Liver (tissue), 9 donors: Measurements from ENCODE around the gene DUSP1. TPM values are rescaled to one million over a fixed set of nuclear protein-coding genes. Genes with fewer than 3 reads are reported as not detected.

Experiments used
- DNase-seq: peaks from one replicate; pipeline ENCODE4 v3.0.0-alpha.2; 2017; ENCODE audit warnings: low spot score
- H3K27ac ChIP-seq, 2 donors: one replicate each; pipeline ENCODE4 v1.7.0; 2013; ENCODE audit warnings: inconsistent platforms in 2 of 2, low read length in 2 of 2, control low read depth in 1 of 2, low read depth in 1 of 2, mild to moderate bottlenecking in 1 of 2
- H3K27me3 ChIP-seq, 4 donors: one replicate each; pipeline versions ENCODE4 v1.6.1 to v1.7.0; 2013; ENCODE audit warnings: low read length in 3 of 4, inconsistent platforms in 1 of 4, mild to moderate bottlenecking in 1 of 4, moderate library complexity in 1 of 4; ENCODE audit not compliant: control insufficient read depth in 4 of 4, insufficient read depth in 4 of 4
- H3K36me3 ChIP-seq, 4 donors: one replicate each; pipeline versions ENCODE4 v1.6.1 to v1.7.0; 2013; ENCODE audit warnings: low read length in 3 of 4, mild to moderate bottlenecking in 3 of 4, low read depth in 1 of 4, moderate library complexity in 1 of 4; ENCODE audit not compliant: control insufficient read depth in 4 of 4, insufficient read depth in 3 of 4
- H3K4me1 ChIP-seq, 4 donors: one replicate each; pipeline versions ENCODE4 v1.6.1 to v1.7.0; 2013; ENCODE audit warnings: low read length in 3 of 4, mild to moderate bottlenecking in 3 of 4, moderate library complexity in 1 of 4; ENCODE audit not compliant: control insufficient read depth in 4 of 4, insufficient read depth in 4 of 4
- H3K4me3 ChIP-seq, 3 donors: one replicate each; pipeline versions ENCODE4 v1.6.1 to v1.7.0; 2013; ENCODE audit warnings: low read length in 3 of 3, control low read depth in 1 of 3, low read depth in 1 of 3, mild to moderate bottlenecking in 1 of 3
- H3K9ac ChIP-seq, 2 donors: one replicate each; pipeline ENCODE4 v1.7.0; 2013; ENCODE audit warnings: low read length in 2 of 2, mild to moderate bottlenecking in 2 of 2, moderate library complexity in 2 of 2, control low read depth in 1 of 2, low read depth in 1 of 2
- H3K9me3 ChIP-seq, 4 donors: one replicate each; pipeline versions ENCODE4 v1.6.1 to v1.7.0; 2013; ENCODE audit warnings: low read length in 3 of 4; ENCODE audit not compliant: control insufficient read depth in 4 of 4
- ATF3 ChIP-seq: IDR thresholded peaks from 2 replicates; pipeline ENCODE4 v1.6.1; 2016; ENCODE audit warnings: antibody characterized with exemption
- CTCF ChIP-seq: fragments of 150-350 bp; IDR thresholded peaks from 2 replicates; pipeline ENCODE4 v1.5.1; 2017; ENCODE audit warnings: improper control_type of control experiment, low read depth, low read length; ENCODE audit not compliant: missing input control
- EGR1 ChIP-seq, 2 donors: IDR thresholded peaks; 2 replicates each; pipeline ENCODE4 v1.6.1; 2016 to 2018; ENCODE audit warnings: antibody characterized with exemption in 2 of 2, low read depth in 2 of 2
- FOXA1 ChIP-seq: IDR thresholded peaks from 2 replicates; pipeline ENCODE4 v1.6.1; 2016; ENCODE audit warnings: antibody characterized with exemption
- FOXA2 ChIP-seq: IDR thresholded peaks from 2 replicates; pipeline ENCODE4 v1.6.1; 2016; ENCODE audit warnings: antibody characterized with exemption
- GABPA ChIP-seq, 2 donors: IDR thresholded peaks in 1 of 2; conservative IDR thresholded peaks in 1 of 2; 2 replicates each; pipeline ENCODE4 v1.6.1; 2016; ENCODE audit warnings: antibody characterized with exemption in 2 of 2, mild to moderate bottlenecking in 1 of 2, moderate library complexity in 1 of 2
- HNF4A ChIP-seq, 2 donors: conservative IDR thresholded peaks; 2 replicates each; pipeline ENCODE4 v1.6.1; 2016; ENCODE audit warnings: antibody characterized with exemption in 2 of 2, mild to moderate bottlenecking in 2 of 2
- HNF4G ChIP-seq: IDR thresholded peaks from 2 replicates; pipeline ENCODE4 v1.6.1; 2016; ENCODE audit warnings: antibody characterized with exemption
- JUND ChIP-seq, 2 donors: IDR thresholded peaks; 2 replicates each; pipeline ENCODE4 v1.6.1; 2016; ENCODE audit warnings: antibody characterized with exemption in 2 of 2
- MAX ChIP-seq: IDR thresholded peaks from 2 replicates; pipeline ENCODE4 v1.6.1; 2016; ENCODE audit warnings: antibody characterized with exemption
- NR2F2 ChIP-seq: IDR thresholded peaks from 2 replicates; pipeline ENCODE4 v1.6.1; 2016; ENCODE audit warnings: antibody characterized with exemption
- RAD21 ChIP-seq, 2 donors: IDR thresholded peaks; 2 replicates each; pipeline ENCODE4 v1.6.1; 2016; ENCODE audit warnings: antibody characterized with exemption in 2 of 2, mild to moderate bottlenecking in 2 of 2
- REST ChIP-seq: IDR thresholded peaks from 2 replicates; pipeline ENCODE4 v1.6.1; 2016; ENCODE audit warnings: antibody characterized with exemption, mild to moderate bottlenecking
- RXRA ChIP-seq, 2 donors: IDR thresholded peaks; 2 replicates each; pipeline ENCODE4 v1.6.1; 2017 to 2018; ENCODE audit warnings: antibody characterized with exemption in 2 of 2, mild to moderate bottlenecking in 1 of 2
- SP1 ChIP-seq: IDR thresholded peaks from 2 replicates; pipeline ENCODE4 v1.6.1; 2018; ENCODE audit warnings: antibody characterized with exemption, mild to moderate bottlenecking
- TAF1 ChIP-seq: conservative IDR thresholded peaks from 2 replicates; pipeline ENCODE4 v1.6.1; 2016; ENCODE audit warnings: antibody characterized with exemption, mild to moderate bottlenecking
- YY1 ChIP-seq: IDR thresholded peaks from 2 replicates; pipeline ENCODE4 v1.6.1; 2016; ENCODE audit warnings: antibody characterized with exemption, mild to moderate bottlenecking
- ZBTB33 ChIP-seq: IDR thresholded peaks from 2 replicates; pipeline ENCODE4 v1.6.1; 2016; ENCODE audit warnings: antibody characterized with exemption
- WGBS: extraction: QIAGEN DNeasy Blood & Tissue Kit; methylation state at CpG from one replicate; pipeline ENCODE4 v1.1.7; 2013; 5-methylcytosine and 5-hydroxymethylcytosine counted together
- polyA plus RNA-seq, 2 donors: library from polyadenylated mRNA; stranded (reverse) in 1 of 2; unstranded in 1 of 2; fragments of 200-250 nt in 1 of 2; fragments of >200 nt in 1 of 2; fragmentation: Nextera tagmentation in 1 of 2; extraction: Ambion mirVana in 1 of 2; gene quantifications; one replicate each; pipeline versions ENCODE4 v1.2.1 to v1.2.3, GENCODE V29; 2013 to 2015
- total RNA-seq, 2 donors: library from RNA; depleted of rRNA; stranded (reverse); fragments of >200 nt; gene quantifications; one replicate each; pipeline ENCODE4 v1.2.3, GENCODE V29; 2014
- donor health status: healthy.
- donor health status: healthy.
- donor health status: healthy.
- donor health status: healthy.
- donor health status: healthy.

DUSP1 gene
- total and polyA plus RNA-seq, 4 donors: 53.2 to 237 (median 110) TPM

GRCh38 chr5:172760959-172761358 is 10.0 kb downstream of the DUSP1 start (continued):
- TF ChIP-seq ZBTB33 (no peak), FOXA1 (no peak)

GRCh38 chr5:172760136-172760535 is 10.9 kb downstream of the DUSP1 start:
- no peak for TF ChIP-seq JUND (IDR thresholded peaks at IDR 0.05)
- TF ChIP-seq HNF4A (conservative IDR thresholded peaks at IDR 0.05): no peak
- TF ChIP-seq MAX: no peak
- TF ChIP-seq FOXA1: no peak
- TF ChIP-seq ZBTB33: no peak
- no peak for TF ChIP-seq SP1
- TF ChIP-seq CTCF: no peak
- TF ChIP-seq EGR1 (IDR thresholded peaks at IDR 0.05; ENCODE audit: low read depth in 2 of 2): no peak
- TF ChIP-seq YY1: no peak
- TF ChIP-seq RAD21 (IDR thresholded peaks at IDR 0.05): no peak
- TF ChIP-seq NR2F2: no peak
- TF ChIP-seq HNF4G: no peak
- no peak for TF ChIP-seq FOXA2
- TF ChIP-seq ATF3: no peak
- TF ChIP-seq TAF1: no peak
- TF ChIP-seq RXRA (IDR thresholded peaks at IDR 0.05): no peak
- TF ChIP-seq REST: no peak
- TF ChIP-seq GABPA (IDR thresholded peaks at IDR 0.05 in 1 of 2, conservative IDR thresholded peaks at IDR 0.05 in 1 of 2): no peak
- no peaks in the 10 kb centered on the region for H3K9me3 ChIP-seq
- no peak overlapping the region for H3K9ac ChIP-seq
- no peak overlapping the region for H3K27ac ChIP-seq
- H3K4me1 ChIP-seq: peaks cover 4 to 8% (median 5%) of the 10 kb centered on the region in 4 donors
- DNase-seq: no peak
- no peak overlapping the region for H3K4me3 ChIP-seq
- 97% methylated on average over 1 of the region's 1 CpG for WGBS
- no peaks in the 10 kb centered on the region for H3K36me3 ChIP-seq
- H3K27me3 ChIP-seq: no peaks in the 10 kb centered on the region
